ENCODE data around the gene ABLIM2. TPM values are rescaled to one million over a fixed set of nuclear protein-coding genes. Genes with fewer than 3 reads are reported as not detected.

Gene ABLIM2
- total RNA-seq, 2 donors from 2014 or later, result 2.6 to 7.3 TPM

DNA sequence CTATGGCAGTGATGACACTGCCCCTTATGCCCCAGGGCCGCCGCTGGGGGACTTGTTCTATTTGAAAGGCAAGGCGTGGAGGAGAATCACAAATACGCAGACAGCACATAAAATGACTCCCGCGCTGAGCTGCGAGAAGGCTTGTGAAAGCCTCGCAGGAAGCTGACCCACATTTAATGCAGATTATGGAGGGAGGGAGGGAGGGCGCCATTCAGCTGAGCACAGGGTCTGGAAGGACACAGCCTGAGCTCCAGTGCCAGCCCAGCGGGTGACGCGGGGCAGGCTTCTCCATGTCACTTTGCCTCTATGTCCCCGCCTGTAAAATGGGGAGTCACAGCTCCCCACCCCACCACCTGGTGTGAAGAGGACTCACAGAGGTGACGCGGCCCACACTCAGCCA lies 14.3 kb downstream of the ABLIM2 start:
- Histone ChIP-seq H3K4me3 (no peak overlapping the region), H3K4me1 (replicated peaks) (no peaks in the 10 kb centered on the region), H3K9me3 (no peaks in the 10 kb centered on the region), H3K27ac (no peak overlapping the region), H3K36me3 (no peaks in the 10 kb centered on the region), H3K27me3 (replicated peaks; ENCODE audit: insufficient read depth) (no peaks in the 10 kb centered on the region)
- 31% methylated on average over 15 of the region's 15 CpGs for WGBS
- no peak for DNase-seq (ENCODE audit: low spot score)
- TF ChIP-seq, protein P1, sequence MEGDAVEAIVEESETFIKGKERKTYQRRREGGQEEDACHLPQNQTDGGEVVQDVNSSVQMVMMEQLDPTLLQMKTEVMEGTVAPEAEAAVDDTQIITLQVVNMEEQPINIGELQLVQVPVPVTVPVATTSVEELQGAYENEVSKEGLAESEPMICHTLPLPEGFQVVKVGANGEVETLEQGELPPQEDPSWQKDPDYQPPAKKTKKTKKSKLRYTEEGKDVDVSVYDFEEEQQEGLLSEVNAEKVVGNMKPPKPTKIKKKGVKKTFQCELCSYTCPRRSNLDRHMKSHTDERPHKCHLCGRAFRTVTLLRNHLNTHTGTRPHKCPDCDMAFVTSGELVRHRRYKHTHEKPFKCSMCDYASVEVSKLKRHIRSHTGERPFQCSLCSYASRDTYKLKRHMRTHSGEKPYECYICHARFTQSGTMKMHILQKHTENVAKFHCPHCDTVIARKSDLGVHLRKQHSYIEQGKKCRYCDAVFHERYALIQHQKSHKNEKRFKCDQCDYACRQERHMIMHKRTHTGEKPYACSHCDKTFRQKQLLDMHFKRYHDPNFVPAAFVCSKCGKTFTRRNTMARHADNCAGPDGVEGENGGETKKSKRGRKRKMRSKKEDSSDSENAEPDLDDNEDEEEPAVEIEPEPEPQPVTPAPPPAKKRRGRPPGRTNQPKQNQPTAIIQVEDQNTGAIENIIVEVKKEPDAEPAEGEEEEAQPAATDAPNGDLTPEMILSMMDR (IDR thresholded peaks at IDR 0.05), result no peak
- TF ChIP-seq POLR2AphosphoS5 (IDR thresholded peaks at IDR 0.05) (no peak), POLR2A (IDR thresholded peaks at IDR 0.05) (no peak)
- intact Hi-C loops (cut with DNase I), result no loop called here

DNA sequence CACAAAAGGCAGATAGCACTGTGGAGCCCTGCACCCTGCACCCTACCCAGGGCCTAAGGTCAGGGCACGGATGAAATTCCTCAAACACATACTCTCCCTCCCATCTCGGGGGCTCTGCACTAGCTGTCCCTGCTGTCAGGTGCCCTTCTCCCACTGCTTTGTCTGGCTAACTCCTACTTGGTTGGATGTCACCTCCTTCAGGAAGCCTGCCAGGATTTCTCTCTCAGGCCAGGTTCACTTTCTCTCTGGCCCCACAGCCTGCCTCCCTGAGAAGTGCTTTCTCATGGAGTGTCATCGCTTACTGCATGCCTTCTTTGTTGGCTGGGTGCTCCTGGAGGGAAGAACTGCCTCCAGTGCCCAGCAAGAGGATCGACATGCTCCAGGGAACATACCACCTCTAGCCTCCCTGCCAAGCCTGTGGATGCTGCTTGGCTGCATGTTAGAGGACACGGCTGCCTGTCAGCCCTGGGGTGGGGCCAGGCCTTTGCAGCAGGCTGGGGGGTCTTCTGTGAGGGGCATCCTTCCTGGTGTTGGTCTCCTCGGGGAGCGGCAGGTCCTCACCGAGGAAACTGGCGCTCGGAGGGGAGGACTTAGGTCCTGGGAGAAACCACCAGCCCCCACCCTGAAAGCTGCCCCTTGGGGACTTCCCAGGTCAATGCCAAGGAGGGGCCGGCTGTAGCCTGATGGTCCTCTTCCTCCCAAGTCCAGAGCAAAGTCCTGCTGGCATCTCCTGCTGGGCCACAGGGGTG lies 15.0 kb downstream of the ABLIM2 start:
- intact Hi-C loops (cut with DNase I), result no loop called here
- Histone ChIP-seq H3K36me3 (no peaks in the 10 kb centered on the region), H3K27ac (no peak overlapping the region), H3K4me3 (no peak overlapping the region), H3K27me3 (replicated peaks; ENCODE audit: insufficient read depth) (no peaks in the 10 kb centered on the region), H3K9me3 (no peaks in the 10 kb centered on the region), H3K4me1 (replicated peaks) (no peaks in the 10 kb centered on the region)
- WGBS, result 74% methylated on average over 11 of the region's 11 CpGs
- no peak for DNase-seq (ENCODE audit: low spot score)
- no peak for TF ChIP-seq POLR2AphosphoS5 (IDR thresholded peaks at IDR 0.05)
- TF ChIP-seq, protein P1 (IDR thresholded peaks at IDR 0.05), result no peak
- TF ChIP-seq POLR2A (IDR thresholded peaks at IDR 0.05), result no peak

DNA sequence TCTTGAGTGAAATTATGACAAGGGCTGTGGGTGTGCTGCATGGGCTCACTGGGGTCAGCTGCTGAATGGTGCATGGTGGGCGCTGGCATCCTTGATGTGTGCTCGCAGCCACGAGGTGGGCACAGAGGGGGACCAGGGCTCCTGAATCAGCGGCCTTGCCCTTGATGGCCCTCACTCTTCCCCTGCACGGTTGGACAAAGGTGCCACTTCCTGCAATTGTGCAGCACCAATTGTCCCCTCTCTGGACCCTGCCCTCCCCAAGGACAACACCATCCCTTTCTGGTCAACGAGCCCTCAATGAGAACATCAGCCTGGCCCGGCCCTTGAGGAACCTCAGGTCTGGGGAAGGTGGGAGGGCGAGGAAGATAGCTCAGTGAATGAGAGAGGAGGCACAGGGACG lies 16.1 kb downstream of the ABLIM2 start:
- H3K36me3 ChIP-seq, result no peaks in the 10 kb centered on the region
- no peaks in the 10 kb centered on the region for H3K4me1 ChIP-seq (replicated peaks)
- DNase-seq (ENCODE audit: low spot score), result no peak
- TF ChIP-seq, protein P1 (IDR thresholded peaks at IDR 0.05), result no peak
- no peak for TF ChIP-seq POLR2A (IDR thresholded peaks at IDR 0.05)
- no peak for TF ChIP-seq POLR2AphosphoS5 (IDR thresholded peaks at IDR 0.05)
- no peak overlapping the region for H3K4me3 ChIP-seq
- 80% methylated on average over 9 of the region's 9 CpGs for WGBS
- H3K27me3 ChIP-seq (replicated peaks; ENCODE audit: insufficient read depth), result no peaks in the 10 kb centered on the region
- no peaks in the 10 kb centered on the region for H3K9me3 ChIP-seq
- no peak overlapping the region for H3K27ac ChIP-seq
- intact Hi-C loops (cut with DNase I), result no loop called here

DNA sequence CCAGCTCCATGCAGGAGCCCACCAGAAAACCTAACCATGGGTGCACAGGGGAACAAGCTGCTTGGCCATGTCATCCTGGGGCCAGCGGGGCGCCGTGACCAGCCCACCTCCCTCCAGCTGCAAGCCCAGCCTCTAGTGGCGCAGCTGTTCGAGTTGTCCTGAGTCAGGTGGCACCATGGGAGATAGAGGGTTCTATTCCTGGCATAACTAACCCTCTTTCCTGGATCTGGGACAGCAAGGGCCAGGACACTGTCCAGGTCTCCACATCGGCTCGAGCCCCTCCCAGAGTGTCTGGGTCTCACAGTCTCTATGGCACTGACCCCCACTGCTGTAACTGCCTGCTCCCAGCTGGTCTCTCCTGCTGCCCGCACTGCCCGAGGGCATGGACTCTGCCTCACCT lies 16.7 kb downstream of the ABLIM2 start:
- no peaks in the 10 kb centered on the region for H3K4me1 ChIP-seq (replicated peaks)

More for the DNA sequence above, 16.7 kb downstream of the ABLIM2 start:
- Histone ChIP-seq H3K27ac (no peak overlapping the region), H3K9me3 (no peaks in the 10 kb centered on the region), H3K36me3 (no peaks in the 10 kb centered on the region), H3K27me3 (replicated peaks; ENCODE audit: insufficient read depth) (no peaks in the 10 kb centered on the region), H3K4me3 (no peak overlapping the region)
- TF ChIP-seq POLR2A (IDR thresholded peaks at IDR 0.05), result no peak
- TF ChIP-seq, protein P1 (IDR thresholded peaks at IDR 0.05), result no peak
- no peak for TF ChIP-seq POLR2AphosphoS5 (IDR thresholded peaks at IDR 0.05)
- intact Hi-C loops (cut with DNase I), result no loop called here
- WGBS, result 93% methylated on average over 9 of the region's 9 CpGs
- DNase-seq (ENCODE audit: low spot score), result no peak
